ENCODE results near the gene BOC.

DNA sequence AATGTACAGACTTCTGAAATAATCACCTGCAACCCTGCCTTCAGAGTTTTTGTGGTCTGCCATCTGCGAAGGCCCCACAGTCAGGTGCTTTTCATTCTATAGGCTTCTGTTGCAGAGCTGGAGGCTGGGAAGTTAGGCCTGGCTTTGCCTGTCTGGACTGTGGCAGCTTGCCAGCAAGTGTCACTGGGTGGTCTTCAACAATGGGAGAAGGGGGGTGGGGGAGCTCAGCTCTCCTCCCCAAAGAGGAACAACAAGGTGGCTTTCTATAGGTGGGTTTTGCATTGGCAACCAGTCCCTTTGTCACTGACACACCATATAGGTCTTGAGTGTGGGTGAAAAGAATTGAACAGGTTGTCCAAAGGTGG lies 7.3 kb downstream of the BOC start:
- TF ChIP-seq, protein P1, sequence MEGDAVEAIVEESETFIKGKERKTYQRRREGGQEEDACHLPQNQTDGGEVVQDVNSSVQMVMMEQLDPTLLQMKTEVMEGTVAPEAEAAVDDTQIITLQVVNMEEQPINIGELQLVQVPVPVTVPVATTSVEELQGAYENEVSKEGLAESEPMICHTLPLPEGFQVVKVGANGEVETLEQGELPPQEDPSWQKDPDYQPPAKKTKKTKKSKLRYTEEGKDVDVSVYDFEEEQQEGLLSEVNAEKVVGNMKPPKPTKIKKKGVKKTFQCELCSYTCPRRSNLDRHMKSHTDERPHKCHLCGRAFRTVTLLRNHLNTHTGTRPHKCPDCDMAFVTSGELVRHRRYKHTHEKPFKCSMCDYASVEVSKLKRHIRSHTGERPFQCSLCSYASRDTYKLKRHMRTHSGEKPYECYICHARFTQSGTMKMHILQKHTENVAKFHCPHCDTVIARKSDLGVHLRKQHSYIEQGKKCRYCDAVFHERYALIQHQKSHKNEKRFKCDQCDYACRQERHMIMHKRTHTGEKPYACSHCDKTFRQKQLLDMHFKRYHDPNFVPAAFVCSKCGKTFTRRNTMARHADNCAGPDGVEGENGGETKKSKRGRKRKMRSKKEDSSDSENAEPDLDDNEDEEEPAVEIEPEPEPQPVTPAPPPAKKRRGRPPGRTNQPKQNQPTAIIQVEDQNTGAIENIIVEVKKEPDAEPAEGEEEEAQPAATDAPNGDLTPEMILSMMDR (conservative IDR thresholded peaks at IDR 0.05; ENCODE audit: low read length), result no peak
- no peak for TF ChIP-seq EZH2phosphoT487 (IDR thresholded peaks at IDR 0.05; ENCODE audit: borderline replicate concordance, low read depth, low read length)

All from OCI-LY7 (cell line).